HL-60 (cell line): ENCODE measurements around the gene ABCC2.

Experiments
- DNase-seq, 2 experiments: peaks; one replicate each; pipeline ENCODE4 v3.0.0-alpha.2; 2010 to 2020; ENCODE audit warnings: low read depth in 1 of 2, low spot score in 1 of 2
- H3K27ac ChIP-seq: fragments of 250-450 bp; sonication (Bioruptor Pico); replicated peaks from 2 replicates; pipeline ENCODE4 v1.5.1; 2020; ENCODE audit warnings: mild to moderate bottlenecking, moderate library complexity
- H3K27me3 ChIP-seq: fragments of 250-450 bp; sonication (Bioruptor Pico); 2 replicates; pipeline ENCODE4 v1.5.1; 2021; ENCODE audit warnings: mild to moderate bottlenecking, moderate library complexity; ENCODE audit not compliant: insufficient read depth, poor library complexity, severe bottlenecking
- H3K4me3 ChIP-seq: replicated peaks from 2 replicates; pipeline ENCODE4 v1.5.1; 2011; ENCODE audit warnings: mild to moderate bottlenecking, control low read depth, low read length; ENCODE audit not compliant: insufficient read depth
- CTCF ChIP-seq: IDR thresholded peaks from one replicate; pipeline ENCODE4 v1.5.1; 2011; ENCODE audit warnings: low read length, control low read depth, inconsistent platforms; ENCODE audit not compliant: insufficient read depth
- GABPA ChIP-seq: IDR thresholded peaks from 2 replicates; pipeline ENCODE4 v1.6.1; 2012; ENCODE audit warnings: low read depth
- POLR2AphosphoS5 ChIP-seq: IDR thresholded peaks from 2 replicates; pipeline ENCODE4 v1.6.1; 2012; ENCODE audit warnings: low read depth
- REST ChIP-seq: IDR thresholded peaks from 2 replicates; pipeline ENCODE4 v1.6.1; 2012; ENCODE audit warnings: low read depth; ENCODE audit not compliant: insufficient replicate concordance
- SPI1 ChIP-seq: IDR thresholded peaks from 2 replicates; pipeline ENCODE4 v1.6.1; 2012; ENCODE audit warnings: low read depth, mild to moderate bottlenecking, borderline replicate concordance

ABCC2 gene

GRCh38 chr10:99799613-99800012, 17.2 kb downstream of the ABCC2 start:
- no peak overlapping the region for H3K4me3 ChIP-seq
- no peak for TF ChIP-seq CTCF
- TF ChIP-seq POLR2AphosphoS5 = no peak
- no peak for TF ChIP-seq SPI1
- TF ChIP-seq REST = no peak
- TF ChIP-seq GABPA = no peak
- DNase-seq = no peak
- no peaks in the 10 kb centered on the region for H3K27me3 ChIP-seq
- no peak overlapping the region for H3K27ac ChIP-seq

- Histone ChIP-seq H3K27ac (no peak overlapping the region), H3K4me3 (no peak overlapping the region), H3K27me3 (no peaks in the 10 kb centered on the region)
- DNase-seq = no peak
- TF ChIP-seq GABPA (no peak), REST (no peak)
Observed at GRCh38 chr10:99804471-99804870, 22.0 kb downstream of the ABCC2 start.

GRCh38 chr10:99805190-99805589, 22.8 kb downstream of the ABCC2 start:
- no peak for DNase-seq
- H3K27ac ChIP-seq = no peak overlapping the region
- no peak for TF ChIP-seq REST
- TF ChIP-seq SPI1 = no peak
- no peak for TF ChIP-seq GABPA
- TF ChIP-seq POLR2AphosphoS5 = no peak
- no peak for TF ChIP-seq CTCF

GRCh38 chr10:99806091-99806490, 23.7 kb downstream of the ABCC2 start:
- TF ChIP-seq POLR2AphosphoS5 (no peak), GABPA (no peak)
- Histone ChIP-seq H3K27ac (no peak overlapping the region), H3K4me3 (no peak overlapping the region), H3K27me3 (no peaks in the 10 kb centered on the region)
- no peak for DNase-seq

More at GRCh38 chr10:99805190-99805589, 22.8 kb downstream of the ABCC2 start:
- Histone ChIP-seq H3K27me3 (no peaks in the 10 kb centered on the region), H3K4me3 (no peak overlapping the region)
